GM19238 (cell line): ENCODE data around the gene CYYR1.

Experiments used
- DNase-seq: peaks from one replicate; pipeline ENCODE4 v3.0.0; 2011; ENCODE audit warnings: low spot score; ENCODE audit not compliant: insufficient read length

CYYR1 gene

DNA sequence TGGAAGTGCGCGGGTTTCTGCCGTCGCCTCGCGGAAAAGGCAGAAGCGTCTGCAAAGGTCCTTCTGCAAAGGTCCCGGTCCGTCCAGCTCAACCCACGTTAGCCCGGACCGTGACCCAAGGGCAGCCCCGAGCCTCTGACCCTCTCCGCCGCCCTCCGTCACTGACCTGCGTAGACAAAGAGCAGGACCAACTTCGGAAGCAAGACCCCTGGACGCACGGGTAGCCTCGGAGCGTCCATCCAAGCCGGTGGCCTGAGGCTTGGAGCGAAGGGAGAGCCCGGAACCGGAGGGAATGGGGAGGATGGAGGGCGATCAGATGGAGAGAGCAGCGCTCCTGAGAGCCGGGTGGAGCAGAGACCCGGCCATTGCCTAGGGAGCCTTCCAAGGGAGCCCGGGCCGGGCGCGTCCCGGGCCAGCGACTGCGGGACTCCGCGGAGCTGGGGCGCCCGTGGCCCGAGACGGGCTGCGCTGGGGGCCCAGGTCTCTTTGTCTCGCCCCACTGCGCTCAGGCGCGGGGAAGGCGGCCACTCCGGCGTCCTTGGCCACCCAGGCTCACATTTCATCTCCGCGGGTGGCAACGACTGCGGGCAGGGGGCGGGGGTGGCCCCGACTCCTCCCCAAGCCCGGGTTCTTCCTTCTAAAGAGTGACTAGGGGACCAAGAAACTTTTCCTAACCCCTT is at the start of gene CYYR1:
CYYR1 (minus strand) TSS at position 585 of the 680 bp plus-strand sequence; CDS start at position 239, 346 bp downstream.
- no peak for DNase-seq

DNA sequence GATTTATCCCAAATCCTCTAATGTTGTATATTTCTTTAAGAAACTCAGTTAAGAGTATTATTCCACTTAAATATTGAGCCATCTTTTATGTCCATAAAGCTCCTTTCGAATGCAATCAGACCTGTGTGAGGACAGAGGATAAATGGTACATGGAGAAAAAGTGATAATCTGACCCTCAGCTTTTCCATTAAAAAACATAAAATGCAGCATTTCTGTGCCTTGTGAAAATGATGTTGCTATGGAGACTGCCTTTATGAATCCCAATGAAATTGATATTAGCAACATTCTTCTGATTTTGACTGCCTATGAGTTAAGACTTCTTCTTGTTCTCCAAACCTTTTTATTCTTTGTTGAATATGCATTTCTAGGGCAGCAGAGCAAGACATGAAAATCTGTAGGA is 44.1 kb upstream of the CYYR1 start:
- DNase-seq = no peak

DNA sequence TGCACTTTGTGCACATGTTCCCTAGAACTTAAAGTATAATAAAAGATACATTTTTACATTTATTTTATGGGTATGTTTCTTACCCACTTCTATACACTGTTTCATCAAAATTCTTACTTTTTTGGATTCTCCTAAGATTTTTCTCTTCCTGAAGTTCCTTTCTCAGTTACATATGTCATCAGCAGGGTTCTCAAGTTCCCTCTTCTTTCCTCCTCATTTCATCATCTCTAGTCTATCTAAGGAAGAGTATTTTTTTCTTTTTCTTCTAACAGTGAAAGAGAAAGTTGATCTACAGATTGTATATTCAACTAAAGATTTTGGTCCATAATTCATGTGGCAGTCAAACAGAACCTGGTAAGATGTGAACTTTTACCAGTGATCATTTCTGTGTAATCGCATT is 41.2 kb upstream of the CYYR1 start:
- no peak for DNase-seq

DNA sequence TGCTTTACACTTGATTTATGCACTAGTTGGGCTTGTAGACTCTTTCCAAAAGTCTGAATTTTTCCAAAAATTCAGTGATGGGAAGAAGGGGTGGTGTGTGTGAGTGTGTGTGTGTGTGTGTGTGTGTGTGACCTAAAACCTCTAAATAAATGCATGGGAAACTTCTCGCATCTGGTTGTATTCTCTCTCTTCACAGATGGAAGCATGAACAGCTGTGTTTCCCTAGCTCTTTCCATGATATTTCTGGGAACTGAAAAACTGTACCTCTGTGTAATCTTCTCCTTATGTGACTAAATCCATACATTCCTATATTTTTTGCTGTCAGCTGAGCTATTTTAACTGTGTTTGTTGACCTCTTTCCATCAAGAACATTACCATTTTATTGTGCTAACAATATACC is 26.2 kb upstream of the CYYR1 start:
- DNase-seq = no peak

DNA sequence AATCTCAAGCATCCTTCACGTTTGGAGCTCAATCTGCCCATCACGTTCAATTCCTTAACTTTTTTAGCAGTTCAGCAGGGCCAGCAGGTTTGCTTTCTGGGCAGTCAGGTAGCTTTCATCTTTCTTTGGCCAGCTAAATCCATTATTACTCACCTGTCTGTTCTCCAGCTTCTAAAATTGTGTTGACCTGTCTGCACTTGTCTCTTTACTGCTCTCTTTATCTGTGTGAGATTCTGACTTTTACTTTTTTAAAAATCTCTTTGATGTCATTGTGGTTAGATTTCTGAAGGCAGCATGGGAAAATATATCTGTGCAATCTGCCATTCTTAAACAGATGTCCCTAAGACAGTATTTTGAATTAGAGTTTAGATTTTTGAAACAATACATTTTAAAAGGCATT is 24.9 kb upstream of the CYYR1 start:
- no peak for DNase-seq

DNA sequence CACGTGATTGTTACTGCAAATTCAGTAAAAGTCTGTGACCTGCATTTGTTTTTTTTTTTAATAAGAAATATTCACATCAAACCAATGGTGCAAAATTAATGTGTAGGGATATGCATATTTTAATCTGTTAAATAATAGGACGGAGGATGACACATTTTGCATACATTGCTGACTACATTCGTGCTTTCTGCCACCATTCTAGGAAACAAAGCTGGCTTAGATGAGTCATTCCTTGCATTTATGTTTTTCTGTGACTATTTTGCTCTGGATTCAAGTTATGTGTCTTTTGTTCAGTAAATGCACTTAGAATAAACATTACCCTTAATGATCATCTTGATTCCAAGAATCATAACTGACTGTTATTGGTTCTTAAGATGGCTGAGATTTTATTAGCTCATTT is 23.9 kb upstream of the CYYR1 start:
- DNase-seq = no peak

DNA sequence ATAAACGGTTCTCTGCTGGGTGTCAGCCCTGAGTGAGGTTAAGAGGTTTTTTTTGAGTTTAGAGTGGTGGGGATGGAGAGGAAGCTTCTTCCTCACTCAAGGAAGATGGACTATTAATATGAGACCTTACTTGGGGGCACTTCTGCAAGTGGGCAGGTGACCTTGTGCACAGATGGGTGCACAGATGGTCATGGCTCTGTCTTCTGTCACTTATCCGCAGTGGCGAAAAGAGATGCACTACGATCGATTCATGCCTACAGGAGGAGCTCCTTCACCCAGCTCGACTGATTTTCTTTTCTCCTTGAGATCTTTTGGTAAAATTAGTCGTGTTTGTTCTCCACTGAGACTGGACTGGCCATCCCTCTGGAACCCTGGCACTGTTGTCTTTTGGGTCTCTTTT is 22.9 kb upstream of the CYYR1 start:
- no peak for DNase-seq

DNA sequence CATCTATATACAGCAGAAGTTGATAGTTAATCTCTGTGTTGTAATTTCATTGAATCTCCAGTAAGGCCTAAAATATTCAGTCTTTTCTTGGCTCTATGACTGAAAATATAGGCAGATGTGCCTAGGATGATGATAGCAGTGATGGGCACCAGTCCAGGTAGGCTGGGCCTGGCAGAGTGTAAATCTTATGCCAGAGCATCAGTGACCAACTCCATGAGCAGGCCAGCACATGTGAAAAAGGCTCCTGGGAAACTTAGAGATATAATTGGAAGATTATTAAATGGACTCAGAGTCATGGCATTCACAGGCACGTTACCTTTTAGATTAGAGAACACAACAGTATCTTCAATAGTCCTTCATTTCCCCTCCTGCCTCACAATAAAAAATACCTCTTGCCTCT is 20.7 kb upstream of the CYYR1 start:
- DNase-seq = no peak

DNA sequence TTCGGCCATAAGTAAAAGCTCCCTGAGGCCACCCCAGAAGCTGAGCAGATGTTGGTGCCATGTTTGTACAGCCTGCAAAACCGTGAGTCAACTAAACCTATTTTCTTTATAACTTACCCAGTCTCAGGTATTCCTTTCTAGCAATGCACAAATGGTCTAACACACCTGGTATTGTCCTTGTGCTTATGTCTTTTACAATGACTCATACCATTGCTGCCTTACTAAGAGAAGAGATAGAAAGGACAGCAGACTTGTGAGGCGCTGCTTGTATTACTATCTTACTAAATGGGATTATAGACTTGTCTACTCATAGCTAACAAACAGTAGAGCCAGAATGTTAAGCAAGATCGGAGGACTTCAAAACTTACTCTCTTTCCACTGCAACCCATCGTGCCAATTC is 18.5 kb upstream of the CYYR1 start:
- no peak for DNase-seq

DNA sequence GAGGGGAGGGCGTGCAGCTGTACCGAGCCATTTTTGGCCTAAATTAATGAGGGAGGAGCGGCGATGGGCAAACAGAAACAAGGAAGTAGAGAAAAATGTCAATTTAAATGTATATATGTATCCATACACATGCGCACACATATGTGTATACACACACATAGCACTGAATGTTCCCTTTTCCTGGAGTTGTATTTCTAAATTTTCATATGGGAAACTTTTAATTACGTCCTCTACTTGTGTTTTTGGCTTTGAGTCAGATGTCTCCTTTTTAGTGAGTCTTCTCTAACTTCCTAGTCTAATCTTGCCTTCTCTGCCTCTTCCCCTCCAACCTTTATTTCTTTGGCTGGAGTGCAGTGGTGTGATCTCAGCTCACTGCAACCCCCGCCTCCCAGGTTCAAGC is 15.4 kb upstream of the CYYR1 start:
- no peak for DNase-seq

DNA sequence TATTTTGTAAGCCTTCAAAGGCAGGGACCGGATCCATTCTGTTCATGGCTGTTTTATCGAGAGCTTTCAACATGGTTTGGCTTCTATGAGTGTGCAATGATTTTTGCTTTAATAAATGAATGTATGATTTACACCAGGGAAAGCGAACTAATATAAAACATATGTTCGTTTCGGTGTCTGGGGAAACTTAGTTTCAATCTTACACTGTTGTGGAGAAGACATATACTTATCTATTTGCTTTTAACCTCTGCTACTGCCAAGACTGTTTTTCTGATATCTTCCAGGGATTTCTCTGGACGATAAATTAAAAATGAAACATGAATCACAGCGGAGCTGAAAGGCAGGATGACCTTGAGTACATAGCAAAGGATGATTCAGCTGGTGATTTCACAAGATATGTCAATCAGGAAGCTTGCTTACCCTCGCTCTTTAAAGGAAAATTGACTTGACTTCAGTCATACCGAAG is 14.7 kb upstream of the CYYR1 start:
- no peak for DNase-seq

DNA sequence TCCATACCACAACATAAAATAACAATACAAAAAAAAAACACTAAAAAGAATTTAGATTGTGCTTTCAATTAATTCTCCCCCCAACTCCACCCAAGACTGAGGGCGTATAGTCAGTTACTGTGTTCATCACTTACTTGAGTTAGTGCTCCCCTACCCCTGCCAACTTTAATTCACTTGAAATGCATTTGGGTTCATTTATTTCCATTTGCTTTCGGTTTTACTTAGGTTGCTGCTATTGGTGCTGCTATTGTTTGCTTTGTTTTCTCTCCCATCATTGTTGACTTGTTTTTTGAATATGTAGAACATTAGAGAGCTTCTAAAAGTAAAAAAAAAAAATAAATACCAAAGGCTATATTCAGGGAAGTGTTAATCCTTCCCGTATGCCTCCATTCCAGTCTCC is 10.7 kb upstream of the CYYR1 start:
- DNase-seq = no peak

DNA sequence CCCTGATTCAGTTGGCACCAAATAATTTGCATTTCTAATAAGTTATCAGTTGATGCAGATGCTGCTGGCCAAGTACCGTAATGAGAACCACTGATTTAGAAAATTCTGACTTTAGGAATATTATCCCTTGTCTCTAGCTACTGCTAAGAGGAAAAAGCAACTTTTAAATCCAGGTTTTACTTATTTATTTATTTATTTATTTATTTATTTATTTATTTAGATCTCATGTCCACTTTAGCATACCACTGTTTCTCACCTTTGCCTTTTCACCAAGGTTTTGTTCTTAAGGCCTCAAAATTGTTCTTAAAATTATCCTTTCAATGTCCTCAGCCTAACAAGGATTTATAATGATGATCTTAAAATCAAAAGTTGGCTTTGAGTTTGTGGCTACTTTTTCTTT is 8.7 kb upstream of the CYYR1 start:
- DNase-seq = no peak

DNA sequence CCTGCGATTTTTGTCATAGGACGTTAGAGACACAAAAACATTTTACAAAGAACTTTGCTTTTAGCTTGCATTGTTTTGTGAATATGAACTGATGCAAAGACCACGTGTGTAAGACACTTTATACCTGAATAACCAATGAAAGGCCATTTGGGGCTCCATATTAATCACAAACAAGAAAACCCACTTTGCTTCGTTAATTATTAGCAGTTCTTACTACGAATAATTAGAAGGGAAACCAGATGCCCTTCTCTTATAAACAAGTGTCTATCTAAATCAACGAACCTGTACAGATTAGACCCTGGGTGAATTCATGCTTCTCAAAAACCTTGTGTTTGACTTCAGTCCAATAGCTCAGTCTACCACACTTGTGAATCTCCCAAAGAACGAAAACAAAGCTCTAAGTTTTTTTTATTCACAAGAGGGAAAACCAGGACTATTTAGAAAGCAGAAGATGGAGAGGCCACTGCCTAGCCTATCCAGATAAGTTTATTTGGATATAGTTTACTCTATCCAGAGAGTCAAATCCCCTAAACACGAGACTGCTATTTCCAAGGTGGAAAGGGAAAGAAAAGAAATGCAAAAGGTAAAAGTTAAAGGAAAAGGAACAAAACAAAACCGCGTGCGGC is 897 bp downstream of the CYYR1 start:
- no peak for DNase-seq

DNA sequence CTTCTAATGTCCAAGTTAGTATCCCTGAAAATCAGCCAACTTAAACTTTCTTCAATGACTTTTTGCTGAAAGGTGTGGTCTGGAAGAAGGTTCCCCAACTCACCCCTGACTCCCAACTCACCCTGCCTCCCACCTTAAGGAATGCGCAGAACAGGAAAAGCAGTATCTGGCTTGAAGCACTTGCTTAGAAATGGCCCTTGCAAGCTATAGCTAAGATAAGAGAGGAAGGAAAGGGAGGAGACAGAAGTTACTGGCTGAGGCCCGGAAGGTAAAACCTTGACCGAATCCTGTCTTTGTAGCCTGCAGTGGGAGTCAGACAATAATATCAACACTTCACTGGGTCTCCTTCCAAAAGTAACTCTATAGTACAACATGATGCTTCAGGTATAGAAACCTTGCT is 2.9 kb downstream of the CYYR1 start:
- DNase-seq = no peak

DNA sequence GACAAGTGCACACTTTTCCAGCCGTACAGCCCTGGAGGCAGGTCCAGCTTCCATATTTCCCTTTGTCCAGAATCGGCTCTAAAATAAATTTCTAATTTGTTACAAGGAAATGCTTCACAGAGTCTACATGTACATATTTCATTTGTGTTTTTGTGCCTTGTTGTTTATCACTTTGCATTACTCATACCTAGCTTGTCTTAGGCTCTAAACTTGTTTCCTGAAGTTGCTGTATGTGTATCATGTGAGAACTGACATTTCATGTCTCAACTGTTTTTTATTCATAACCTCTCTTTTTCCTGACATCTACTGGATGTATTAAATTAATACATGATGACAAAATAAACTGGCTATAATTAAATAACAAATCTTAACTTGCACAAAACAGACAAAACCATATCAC is 7.5 kb downstream of the CYYR1 start:
- DNase-seq = no peak

DNA sequence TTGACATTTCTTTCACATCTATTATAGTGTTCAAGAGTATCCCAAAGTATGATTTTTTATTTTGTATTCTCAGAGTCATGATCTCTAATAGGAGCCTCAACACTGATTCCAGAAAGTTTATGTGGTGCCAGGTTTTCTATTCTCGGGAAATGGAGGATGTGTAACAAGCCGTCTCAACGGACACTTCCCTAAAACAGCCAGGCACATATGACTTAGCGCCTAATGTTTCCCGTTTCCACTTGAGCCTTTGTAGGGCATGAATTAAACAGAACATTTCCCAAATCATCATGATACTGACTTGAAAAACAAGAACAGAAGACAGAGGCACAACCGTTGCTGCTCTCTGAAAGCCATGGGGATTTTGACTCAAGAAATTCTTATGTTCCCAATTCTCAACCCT is 8.0 kb downstream of the CYYR1 start:
- DNase-seq = no peak

DNA sequence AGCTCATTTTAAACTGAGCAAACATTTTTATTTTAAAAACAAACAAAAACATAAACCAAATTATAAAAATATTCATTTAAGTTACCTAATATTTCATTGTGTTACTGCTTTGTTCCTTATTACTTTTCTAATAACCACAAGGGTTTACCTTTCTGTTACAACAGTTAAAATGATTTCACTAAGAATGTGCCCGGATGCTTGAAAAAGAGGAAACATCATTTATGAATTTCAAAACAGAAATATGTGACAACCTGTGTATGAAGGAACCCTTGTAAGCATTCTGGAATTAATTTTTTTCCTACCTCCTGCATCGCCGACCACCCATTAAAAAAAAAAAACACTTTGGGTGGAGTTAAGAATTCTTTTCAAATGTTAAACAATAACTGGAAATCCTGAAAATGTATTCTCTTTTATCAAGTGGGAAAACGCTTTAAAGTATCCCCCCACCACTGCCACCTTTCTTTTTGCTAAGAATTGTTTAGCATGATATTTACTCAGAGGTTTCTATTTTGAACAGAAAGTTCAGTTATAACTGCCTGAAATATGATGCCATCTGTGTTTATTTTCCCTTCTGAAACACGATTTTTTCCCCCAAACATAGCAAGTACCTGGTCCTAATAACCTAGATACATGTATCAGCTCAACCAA is 9.1 kb downstream of the CYYR1 start:
- DNase-seq = no peak

DNA sequence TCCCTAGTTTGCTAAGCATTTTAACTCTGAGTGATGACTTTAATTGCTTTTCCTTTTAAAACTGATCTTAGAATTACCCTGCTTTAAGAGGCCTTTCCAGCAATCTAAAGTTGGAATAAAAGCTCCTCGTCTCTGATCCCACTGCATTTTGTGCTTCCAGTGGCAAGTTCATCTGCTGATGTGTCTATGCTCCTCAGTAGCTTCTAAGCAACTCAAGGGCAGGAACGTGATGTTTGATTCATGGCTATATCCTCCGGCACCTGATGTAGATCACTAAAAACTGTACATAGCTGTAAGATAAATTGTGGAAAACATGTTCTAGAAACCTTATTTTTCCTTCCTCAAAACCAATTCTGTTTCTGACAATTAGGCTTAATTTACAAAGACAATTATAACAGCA is 12.5 kb downstream of the CYYR1 start:
- DNase-seq = no peak

DNA sequence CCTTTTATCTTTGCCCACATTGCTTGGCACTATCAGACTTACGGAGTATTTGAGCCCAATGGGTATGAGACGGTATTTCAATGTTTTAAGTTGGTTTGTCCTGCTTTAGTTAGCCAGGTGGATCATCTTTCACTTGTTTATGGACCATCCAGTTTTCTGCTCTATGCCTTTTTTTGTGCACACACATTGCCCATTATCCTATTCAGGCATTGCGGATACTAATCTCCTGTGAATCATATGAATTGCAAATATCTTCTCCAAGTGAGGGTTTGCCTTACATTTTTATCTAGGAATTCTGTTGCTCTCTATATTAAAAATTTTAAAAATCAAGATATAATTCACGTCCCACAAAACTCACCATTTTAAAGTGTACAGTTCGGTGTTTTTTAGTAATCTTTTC is 14.0 kb downstream of the CYYR1 start:
- DNase-seq = no peak

DNA sequence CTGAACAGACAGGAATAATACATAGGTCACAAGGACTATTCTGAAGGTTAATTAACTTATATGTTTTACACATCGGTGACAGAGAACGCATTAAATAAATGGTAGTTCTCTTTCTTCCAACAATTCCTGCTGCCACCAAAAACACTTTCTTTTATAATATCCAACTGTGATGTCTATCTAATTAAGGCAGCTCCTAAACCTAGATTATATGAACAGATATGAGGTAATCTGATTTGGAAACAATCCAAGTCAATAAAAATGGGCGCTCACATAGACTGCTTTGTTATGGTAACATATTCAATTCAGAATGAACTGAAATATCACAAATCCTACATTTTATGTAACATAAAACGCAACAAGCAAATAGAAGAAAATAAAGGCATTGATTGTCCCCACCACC is 16.0 kb downstream of the CYYR1 start:
- DNase-seq = no peak

DNA sequence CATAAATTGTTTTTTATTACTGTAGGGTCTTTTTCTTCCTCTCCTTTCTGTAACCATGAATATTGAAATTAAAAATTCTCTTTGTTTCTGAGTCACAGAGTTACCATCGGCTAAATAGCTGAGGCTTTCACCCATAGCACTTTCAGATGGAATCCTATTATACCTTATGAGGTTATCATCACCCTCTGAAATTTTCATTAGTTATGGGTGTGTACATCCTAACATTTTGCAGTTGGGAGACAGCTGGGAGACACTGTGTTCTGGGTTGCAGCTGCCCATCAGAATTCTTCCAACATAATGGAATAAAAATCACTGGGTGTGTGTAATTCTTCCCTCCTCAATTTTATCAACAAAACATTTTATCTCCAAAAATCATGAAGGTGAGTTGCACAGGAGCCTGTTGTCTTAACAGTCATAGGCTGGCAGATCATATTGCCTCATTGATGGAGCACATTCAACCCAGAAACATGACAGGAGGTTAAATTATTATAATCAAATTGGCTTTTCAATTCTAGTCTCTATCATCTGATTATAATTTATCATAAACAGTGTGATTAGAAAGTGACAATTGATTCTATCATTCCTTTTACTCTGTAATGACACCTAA is 17.4 kb downstream of the CYYR1 start:
- no peak for DNase-seq

DNA sequence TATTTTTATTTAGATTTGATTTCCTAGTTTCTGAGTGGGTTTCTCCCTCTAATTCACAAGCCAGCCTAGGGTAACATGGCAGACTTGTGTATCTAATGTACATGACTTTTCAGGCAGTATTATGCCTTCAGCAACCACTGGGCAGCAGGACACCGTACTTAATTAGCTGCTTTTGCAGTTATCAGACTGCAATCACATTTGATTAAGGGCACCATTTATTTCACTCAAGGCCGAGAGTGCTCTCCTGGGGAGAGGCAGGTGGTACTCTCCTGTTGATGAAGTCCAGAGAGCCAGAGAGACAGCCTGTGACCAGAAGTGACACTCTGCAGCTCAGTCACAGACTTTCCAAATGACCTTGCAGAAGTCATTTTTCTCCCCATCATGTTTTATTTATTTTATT is 18.7 kb downstream of the CYYR1 start:
- DNase-seq = no peak
